Measurements from ENCODE around the gene MOB3B.
A peak's percentile ranks its signal among the peaks of the same experiment; 100 is the strongest.

DNA sequence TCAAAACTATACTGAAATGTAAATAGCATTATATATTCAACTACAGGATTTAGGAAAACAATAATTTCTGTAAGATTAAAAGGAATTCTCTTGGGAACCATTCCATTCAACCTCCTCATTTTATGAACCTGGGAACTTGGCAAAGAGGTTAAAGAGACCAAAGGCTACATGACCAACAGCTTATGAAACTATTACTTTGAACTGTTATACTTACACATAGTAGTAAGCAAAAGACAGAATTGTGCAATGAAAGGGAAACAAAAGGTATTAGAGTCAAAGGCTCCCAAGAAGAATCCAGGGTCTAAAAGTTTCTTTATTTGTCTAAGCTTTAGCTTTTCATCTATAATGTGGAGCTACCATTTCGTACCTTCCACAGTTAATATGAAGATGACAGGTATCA is 36.5 kb upstream of the MOB3B start:
- TF ChIP-seq, protein P1, sequence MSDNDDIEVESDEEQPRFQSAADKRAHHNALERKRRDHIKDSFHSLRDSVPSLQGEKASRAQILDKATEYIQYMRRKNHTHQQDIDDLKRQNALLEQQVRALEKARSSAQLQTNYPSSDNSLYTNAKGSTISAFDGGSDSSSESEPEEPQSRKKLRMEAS (IDR thresholded peaks at IDR 0.05): no peak
- TF ChIP-seq NR2F6 (IDR thresholded peaks at IDR 0.05) (peak; percentile 68), NR2F6 (CRISPR knock-in tag; IDR thresholded peaks at IDR 0.05) (no peak), ZNF282 (IDR thresholded peaks at IDR 0.05; ENCODE audit: partially characterized antibody) (no peak), ZNF644 (CRISPR knock-in tag; IDR thresholded peaks at IDR 0.05; ENCODE audit: low read depth) (peak; percentile 80), CREB1 (IDR thresholded peaks at IDR 0.05) (no peak), CREB1 (CRISPR knock-in tag; IDR thresholded peaks at IDR 0.05) (0 out of 2 replicates have a peak, but pooled peaks have one; percentile 31), DPF2 (CRISPR knock-in tag; IDR thresholded peaks at IDR 0.05; ENCODE audit: borderline replicate concordance, low read depth) (no peak), ZSCAN9 (CRISPR knock-in tag; IDR thresholded peaks at IDR 0.05; ENCODE audit: borderline replicate concordance) (no peak), ESRRA (CRISPR knock-in tag; IDR thresholded peaks at IDR 0.05; ENCODE audit: low read depth) (no peak), FOXO1 (CRISPR knock-in tag; IDR thresholded peaks at IDR 0.05) (no peak), MAZ (IDR thresholded peaks at IDR 0.05; ENCODE audit: borderline replicate concordance, low read depth, low read length) (no peak), MAZ (CRISPR knock-in tag; IDR thresholded peaks at IDR 0.05; ENCODE audit: low read depth) (no peak)
- TF ChIP-seq, protein P2, sequence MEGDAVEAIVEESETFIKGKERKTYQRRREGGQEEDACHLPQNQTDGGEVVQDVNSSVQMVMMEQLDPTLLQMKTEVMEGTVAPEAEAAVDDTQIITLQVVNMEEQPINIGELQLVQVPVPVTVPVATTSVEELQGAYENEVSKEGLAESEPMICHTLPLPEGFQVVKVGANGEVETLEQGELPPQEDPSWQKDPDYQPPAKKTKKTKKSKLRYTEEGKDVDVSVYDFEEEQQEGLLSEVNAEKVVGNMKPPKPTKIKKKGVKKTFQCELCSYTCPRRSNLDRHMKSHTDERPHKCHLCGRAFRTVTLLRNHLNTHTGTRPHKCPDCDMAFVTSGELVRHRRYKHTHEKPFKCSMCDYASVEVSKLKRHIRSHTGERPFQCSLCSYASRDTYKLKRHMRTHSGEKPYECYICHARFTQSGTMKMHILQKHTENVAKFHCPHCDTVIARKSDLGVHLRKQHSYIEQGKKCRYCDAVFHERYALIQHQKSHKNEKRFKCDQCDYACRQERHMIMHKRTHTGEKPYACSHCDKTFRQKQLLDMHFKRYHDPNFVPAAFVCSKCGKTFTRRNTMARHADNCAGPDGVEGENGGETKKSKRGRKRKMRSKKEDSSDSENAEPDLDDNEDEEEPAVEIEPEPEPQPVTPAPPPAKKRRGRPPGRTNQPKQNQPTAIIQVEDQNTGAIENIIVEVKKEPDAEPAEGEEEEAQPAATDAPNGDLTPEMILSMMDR (CRISPR knock-in tag; IDR thresholded peaks at IDR 0.05): no peak
- TF ChIP-seq, protein P3, sequence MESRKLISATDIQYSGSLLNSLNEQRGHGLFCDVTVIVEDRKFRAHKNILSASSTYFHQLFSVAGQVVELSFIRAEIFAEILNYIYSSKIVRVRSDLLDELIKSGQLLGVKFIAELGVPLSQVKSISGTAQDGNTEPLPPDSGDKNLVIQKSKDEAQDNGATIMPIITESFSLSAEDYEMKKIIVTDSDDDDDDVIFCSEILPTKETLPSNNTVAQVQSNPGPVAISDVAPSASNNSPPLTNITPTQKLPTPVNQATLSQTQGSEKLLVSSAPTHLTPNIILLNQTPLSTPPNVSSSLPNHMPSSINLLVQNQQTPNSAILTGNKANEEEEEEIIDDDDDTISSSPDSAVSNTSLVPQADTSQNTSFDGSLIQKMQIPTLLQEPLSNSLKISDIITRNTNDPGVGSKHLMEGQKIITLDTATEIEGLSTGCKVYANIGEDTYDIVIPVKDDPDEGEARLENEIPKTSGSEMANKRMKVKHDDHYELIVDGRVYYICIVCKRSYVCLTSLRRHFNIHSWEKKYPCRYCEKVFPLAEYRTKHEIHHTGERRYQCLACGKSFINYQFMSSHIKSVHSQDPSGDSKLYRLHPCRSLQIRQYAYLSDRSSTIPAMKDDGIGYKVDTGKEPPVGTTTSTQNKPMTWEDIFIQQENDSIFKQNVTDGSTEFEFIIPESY (CRISPR knock-in tag; IDR thresholded peaks at IDR 0.05): no peak

All from HepG2 (cell line).